Measurements from ENCODE around the gene PTPRT.
"Not testable (repeated sequence)": the region's sequence is repeated elsewhere in the genome, so short reads cannot be mapped to it uniquely, and the experiment has no call there.

PTPRT gene

GRCh38 chr20:42206557-42206956 lies 983.1 kb downstream of the PTPRT start:
- not testable (repeated sequence) for H3K36me3 ChIP-seq (ENCODE audit: control insufficient read depth, insufficient read depth, low read length); H3K4me1 ChIP-seq (ENCODE audit: control insufficient read depth, insufficient read depth, low read length); H3K4me3 ChIP-seq (ENCODE audit: insufficient read depth, low read depth, low read length); H3K9me3 ChIP-seq (ENCODE audit: control insufficient read depth, low read length); H3K27ac ChIP-seq (ENCODE audit: insufficient read depth, low read depth, low read length, poor library complexity, severe bottlenecking); H3K27me3 ChIP-seq (ENCODE audit: control insufficient read depth, insufficient read depth, low read length, poor library complexity, severe bottlenecking)
- WGBS, 2 experiments = 74% methylated on average over 15 of the region's 15 CpGs

GRCh38 chr20:42204109-42204660 lies 985.5 kb downstream of the PTPRT start:
- Histone ChIP-seq H3K4me1 (ENCODE audit: control insufficient read depth, insufficient read depth, low read length) (no peaks in the 10 kb centered on the region), H3K27ac (ENCODE audit: insufficient read depth, low read depth, low read length, poor library complexity, severe bottlenecking) (no peak overlapping the region), H3K36me3 (ENCODE audit: control insufficient read depth, insufficient read depth, low read length) (no peaks in the 10 kb centered on the region), H3K4me3 (ENCODE audit: insufficient read depth, low read depth, low read length) (no peak overlapping the region), H3K9me3 (ENCODE audit: control insufficient read depth, low read length) (no peaks in the 10 kb centered on the region), H3K27me3 (ENCODE audit: control insufficient read depth, insufficient read depth, low read length, poor library complexity, severe bottlenecking) (no peaks in the 10 kb centered on the region)
- WGBS, 2 experiments = 86% methylated on average over 9 of the region's 9 CpGs

GRCh38 chr20:42197599-42197998 lies 992.1 kb downstream of the PTPRT start:
- Histone ChIP-seq H3K27me3 (ENCODE audit: control insufficient read depth, insufficient read depth, low read length, poor library complexity, severe bottlenecking) (no peaks in the 10 kb centered on the region), H3K36me3 (ENCODE audit: control insufficient read depth, insufficient read depth, low read length) (no peaks in the 10 kb centered on the region), H3K4me3 (ENCODE audit: insufficient read depth, low read depth, low read length) (no peak overlapping the region), H3K9me3 (ENCODE audit: control insufficient read depth, low read length) (no peaks in the 10 kb centered on the region), H3K4me1 (ENCODE audit: control insufficient read depth, insufficient read depth, low read length) (no peaks in the 10 kb centered on the region), H3K27ac (ENCODE audit: insufficient read depth, low read depth, low read length, poor library complexity, severe bottlenecking) (no peak overlapping the region)

GRCh38 chr20:42193119-42193518 lies 996.6 kb downstream of the PTPRT start:
- no peaks in the 10 kb centered on the region for H3K9me3 ChIP-seq (ENCODE audit: control insufficient read depth, low read length)
- no peaks in the 10 kb centered on the region for H3K36me3 ChIP-seq (ENCODE audit: control insufficient read depth, insufficient read depth, low read length)
- WGBS, 2 experiments = 87 to 94% methylated on average over 2 of the region's 2 CpGs
- H3K27me3 ChIP-seq (ENCODE audit: control insufficient read depth, insufficient read depth, low read length, poor library complexity, severe bottlenecking) = no peaks in the 10 kb centered on the region
- no peak overlapping the region for H3K27ac ChIP-seq (ENCODE audit: insufficient read depth, low read depth, low read length, poor library complexity, severe bottlenecking)
- H3K4me1 ChIP-seq (ENCODE audit: control insufficient read depth, insufficient read depth, low read length) = no peaks in the 10 kb centered on the region
- no peak overlapping the region for H3K4me3 ChIP-seq (ENCODE audit: insufficient read depth, low read depth, low read length)

GRCh38 chr20:42192321-42192720 lies 997.4 kb downstream of the PTPRT start:
- no peaks in the 10 kb centered on the region for H3K4me1 ChIP-seq (ENCODE audit: control insufficient read depth, insufficient read depth, low read length)
- no peak overlapping the region for H3K4me3 ChIP-seq (ENCODE audit: insufficient read depth, low read depth, low read length)
- WGBS, 2 experiments = 56 to 100% methylated on average over 1 to 2 of the region's 2 CpGs
- H3K27ac ChIP-seq (ENCODE audit: insufficient read depth, low read depth, low read length, poor library complexity, severe bottlenecking) = no peak overlapping the region
- no peaks in the 10 kb centered on the region for H3K9me3 ChIP-seq (ENCODE audit: control insufficient read depth, low read length)
- H3K36me3 ChIP-seq (ENCODE audit: control insufficient read depth, insufficient read depth, low read length) = no peaks in the 10 kb centered on the region
- no peaks in the 10 kb centered on the region for H3K27me3 ChIP-seq (ENCODE audit: control insufficient read depth, insufficient read depth, low read length, poor library complexity, severe bottlenecking)

- Histone ChIP-seq H3K4me3 (ENCODE audit: insufficient read depth, low read depth, low read length) (no peak overlapping the region), H3K27ac (ENCODE audit: insufficient read depth, low read depth, low read length, poor library complexity, severe bottlenecking) (no peak overlapping the region), H3K27me3 (ENCODE audit: control insufficient read depth, insufficient read depth, low read length, poor library complexity, severe bottlenecking) (no peaks in the 10 kb centered on the region), H3K9me3 (ENCODE audit: control insufficient read depth, low read length) (no peaks in the 10 kb centered on the region), H3K4me1 (ENCODE audit: control insufficient read depth, insufficient read depth, low read length) (no peaks in the 10 kb centered on the region), H3K36me3 (ENCODE audit: control insufficient read depth, insufficient read depth, low read length) (no peaks in the 10 kb centered on the region)
- WGBS, 2 experiments = 66 to 71% methylated on average over 4 of the region's 4 CpGs
Measured at GRCh38 chr20:42191140-42191860, 998.4 kb downstream of the PTPRT start.

- Histone ChIP-seq H3K27me3 (ENCODE audit: control insufficient read depth, insufficient read depth, low read length, poor library complexity, severe bottlenecking) (no peaks in the 10 kb centered on the region), H3K36me3 (ENCODE audit: control insufficient read depth, insufficient read depth, low read length) (no peaks in the 10 kb centered on the region), H3K9me3 (ENCODE audit: control insufficient read depth, low read length) (no peaks in the 10 kb centered on the region), H3K27ac (ENCODE audit: insufficient read depth, low read depth, low read length, poor library complexity, severe bottlenecking) (no peak overlapping the region), H3K4me3 (ENCODE audit: insufficient read depth, low read depth, low read length) (no peak overlapping the region), H3K4me1 (ENCODE audit: control insufficient read depth, insufficient read depth, low read length) (no peaks in the 10 kb centered on the region)
- WGBS, 2 experiments = 92% methylated on average over 3 of the region's 3 CpGs
Measured at GRCh38 chr20:42190084-42190483, 999.6 kb downstream of the PTPRT start.

GRCh38 chr20:42186337-42186736 lies 1003.4 kb downstream of the PTPRT start:
- WGBS, 2 experiments = 73 to 81% methylated on average over 3 of the region's 3 CpGs
- H3K27me3 ChIP-seq (ENCODE audit: control insufficient read depth, insufficient read depth, low read length, poor library complexity, severe bottlenecking) = no peaks in the 10 kb centered on the region
- no peak overlapping the region for H3K4me3 ChIP-seq (ENCODE audit: insufficient read depth, low read depth, low read length)
- H3K9me3 ChIP-seq (ENCODE audit: control insufficient read depth, low read length) = no peaks in the 10 kb centered on the region
- no peaks in the 10 kb centered on the region for H3K36me3 ChIP-seq (ENCODE audit: control insufficient read depth, insufficient read depth, low read length)
- no peaks in the 10 kb centered on the region for H3K4me1 ChIP-seq (ENCODE audit: control insufficient read depth, insufficient read depth, low read length)
- no peak overlapping the region for H3K27ac ChIP-seq (ENCODE audit: insufficient read depth, low read depth, low read length, poor library complexity, severe bottlenecking)

- Histone ChIP-seq H3K27me3 (ENCODE audit: control insufficient read depth, insufficient read depth, low read length, poor library complexity, severe bottlenecking) (no peaks in the 10 kb centered on the region), H3K4me1 (ENCODE audit: control insufficient read depth, insufficient read depth, low read length) (no peaks in the 10 kb centered on the region), H3K9me3 (ENCODE audit: control insufficient read depth, low read length) (no peaks in the 10 kb centered on the region), H3K36me3 (ENCODE audit: control insufficient read depth, insufficient read depth, low read length) (no peaks in the 10 kb centered on the region), H3K4me3 (ENCODE audit: insufficient read depth, low read depth, low read length) (no peak overlapping the region), H3K27ac (ENCODE audit: insufficient read depth, low read depth, low read length, poor library complexity, severe bottlenecking) (no peak overlapping the region)
- WGBS, 2 experiments = 72 to 88% methylated on average over 2 to 4 of the region's 4 CpGs
Measured at GRCh38 chr20:42183147-42183546, 1006.6 kb downstream of the PTPRT start.

- no peaks in the 10 kb centered on the region for H3K4me1 ChIP-seq (ENCODE audit: control insufficient read depth, insufficient read depth, low read length)
- H3K36me3 ChIP-seq (ENCODE audit: control insufficient read depth, insufficient read depth, low read length) = no peaks in the 10 kb centered on the region
- no peaks in the 10 kb centered on the region for H3K9me3 ChIP-seq (ENCODE audit: control insufficient read depth, low read length)
- no peak overlapping the region for H3K4me3 ChIP-seq (ENCODE audit: insufficient read depth, low read depth, low read length)
- no peak overlapping the region for H3K27ac ChIP-seq (ENCODE audit: insufficient read depth, low read depth, low read length, poor library complexity, severe bottlenecking)
- peaks cover 12% of the 10 kb centered on the region for H3K27me3 ChIP-seq (ENCODE audit: control insufficient read depth, insufficient read depth, low read length, poor library complexity, severe bottlenecking)
Measured at GRCh38 chr20:42181064-42181463, 1008.6 kb downstream of the PTPRT start.
